K562 (cell line): ENCODE data around the gene FXN.

Experiments used
- CEBPB ChIP-seq: fragments of 450-650 bp; IDR thresholded peaks from 2 replicates; pipeline ENCODE4 v1.6.1; 2016; ENCODE audit warnings: missing genetic modification characterization, missing compliant biosample characterization
- CEBPZ ChIP-seq: fragments of 150-350 bp; IDR thresholded peaks from 2 replicates; pipeline ENCODE4 v1.6.1; 2014; ENCODE audit warnings: low read depth, mild to moderate bottlenecking, low read length, borderline replicate concordance
- CTCF ChIP-seq, 3 experiments: IDR thresholded peaks in 2 of 3; conservative IDR thresholded peaks in 1 of 3; 2 replicates each; pipeline ENCODE4 v1.5.1; 2011 to 2012; ENCODE audit warnings: low read length in 3 of 3, mild to moderate bottlenecking in 3 of 3, control low read depth in 2 of 3, improper control_type of control experiment in 1 of 3, inconsistent platforms in 1 of 3, low read depth in 1 of 3, mixed read lengths in 1 of 3, moderate library complexity in 1 of 3; ENCODE audit not compliant: insufficient read depth in 2 of 3
- EZH2 ChIP-seq: IDR thresholded peaks from 2 replicates; pipeline ENCODE4 v1.6.1; 2012; ENCODE audit warnings: low read depth, mild to moderate bottlenecking, inconsistent platforms, low read length, borderline replicate concordance
- PHF21A ChIP-seq: fragments of 450-650 bp; IDR thresholded peaks from 2 replicates; pipeline ENCODE4 v1.6.1; 2017; ENCODE audit warnings: low read depth, borderline replicate concordance
- RNF2 ChIP-seq: sonication (generic); IDR thresholded peaks from 2 replicates; pipeline ENCODE4 v1.6.1; 2016
- SAFB2 ChIP-seq: fragments of 200-400 bp; formaldehyde crosslinking; IDR thresholded peaks from 2 replicates; pipeline ENCODE4 v1.6.1; 2018; ENCODE audit warnings: borderline replicate concordance, low read length, low read depth, moderate library complexity; ENCODE audit not compliant: severe bottlenecking
- SMARCA5 ChIP-seq: fragments of 450-650 bp; IDR thresholded peaks from 2 replicates; pipeline ENCODE4 v1.6.1; 2016
- SP2 ChIP-seq: IDR thresholded peaks from 2 replicates; pipeline ENCODE4 v1.6.1; 2011; ENCODE audit warnings: mild to moderate bottlenecking, low read depth, low read length, moderate library complexity; ENCODE audit not compliant: poor library complexity, severe bottlenecking; ENCODE audit errors: extremely low read depth
- TGIF2 ChIP-seq: sonication (generic); formaldehyde crosslinking; IDR thresholded peaks from 2 replicates; pipeline ENCODE4 v1.8.1; 2022; ENCODE audit warnings: mild to moderate bottlenecking, missing genetic modification reagents, moderate library complexity
- YY1 ChIP-seq, 3 experiments: IDR thresholded peaks; 2 replicates each; pipeline ENCODE4 v1.6.1; 2011; ENCODE audit warnings: low read length in 2 of 3, mild to moderate bottlenecking in 2 of 3, moderate library complexity in 2 of 3, borderline replicate concordance in 1 of 3, control low read depth in 1 of 3, low read depth in 1 of 3; ENCODE audit not compliant: insufficient read depth in 3 of 3, insufficient replicate concordance in 2 of 3, control insufficient read depth in 1 of 3, insufficient read length in 1 of 3; ENCODE audit errors: extremely low read depth in 1 of 3
- ZNF12 ChIP-seq: sonication (generic); formaldehyde crosslinking; IDR thresholded peaks from 2 replicates; pipeline ENCODE4 v1.4.0; 2020; ENCODE audit warnings: mild to moderate bottlenecking, missing genetic modification reagents
- ZNF133 ChIP-seq: fragments of 250-450 bp; sonication (Bioruptor Pico); IDR thresholded peaks from 2 replicates; pipeline ENCODE4 v1.4.0; 2020; ENCODE audit warnings: mild to moderate bottlenecking
- ZNF766 ChIP-seq: fragments of 200-800 bp; sonication (Bioruptor generic); conservative IDR thresholded peaks from 2 replicates; pipeline ENCODE4 v1.6.1; 2016; ENCODE audit warnings: missing genetic modification characterization, missing compliant biosample characterization

GRCh38 chr9:69060766-69061165 is 25.2 kb downstream of the FXN start:
- TF ChIP-seq CEBPZ (no peak), ZNF12 (CRISPR knock-in tag) (no peak), YY1 (IDR thresholded peaks at IDR 0.05; ENCODE audit: borderline replicate concordance in 1 of 3, control insufficient read depth in 1 of 3, extremely low read depth in 1 of 3, insufficient read depth in 3 of 3, insufficient read length in 1 of 3, insufficient replicate concordance in 2 of 3, low read depth in 1 of 3, low read length in 2 of 3) (no peak), SP2 (no peak), CTCF (IDR thresholded peaks at IDR 0.05 in 2 of 3, conservative IDR thresholded peaks at IDR 0.05 in 1 of 3; ENCODE audit: insufficient read depth in 2 of 3, low read depth in 1 of 3, low read length in 3 of 3) (no peak), ZNF766 (no peak), SMARCA5 (no peak), EZH2 (no peak), ZNF133 (CRISPR knock-in tag) (no peak), PHF21A (no peak), SAFB2 (no peak), TGIF2 (CRISPR knock-in tag) (no peak), CEBPB (no peak), RNF2 (no peak)
